Neural progenitor cell (in vitro differentiated cells): Measurements from ENCODE around the gene NRG3.

Experiments
- EZH2 ChIP-seq: fragments of 200-600 bp; sonication (generic); IDR thresholded peaks from 2 replicates; pipeline ENCODE4 v1.6.1; 2017; ENCODE audit warnings: antibody characterized with exemption, mild to moderate bottlenecking, moderate library complexity
- TF ChIP-seq, protein P1 (sequence below): fragments of 200-600 bp; sonication (generic); IDR thresholded peaks from 2 replicates; pipeline ENCODE4 v1.5.1; 2017; ENCODE audit warnings: antibody characterized with exemption, mild to moderate bottlenecking

- TF ChIP-seq, protein P1, sequence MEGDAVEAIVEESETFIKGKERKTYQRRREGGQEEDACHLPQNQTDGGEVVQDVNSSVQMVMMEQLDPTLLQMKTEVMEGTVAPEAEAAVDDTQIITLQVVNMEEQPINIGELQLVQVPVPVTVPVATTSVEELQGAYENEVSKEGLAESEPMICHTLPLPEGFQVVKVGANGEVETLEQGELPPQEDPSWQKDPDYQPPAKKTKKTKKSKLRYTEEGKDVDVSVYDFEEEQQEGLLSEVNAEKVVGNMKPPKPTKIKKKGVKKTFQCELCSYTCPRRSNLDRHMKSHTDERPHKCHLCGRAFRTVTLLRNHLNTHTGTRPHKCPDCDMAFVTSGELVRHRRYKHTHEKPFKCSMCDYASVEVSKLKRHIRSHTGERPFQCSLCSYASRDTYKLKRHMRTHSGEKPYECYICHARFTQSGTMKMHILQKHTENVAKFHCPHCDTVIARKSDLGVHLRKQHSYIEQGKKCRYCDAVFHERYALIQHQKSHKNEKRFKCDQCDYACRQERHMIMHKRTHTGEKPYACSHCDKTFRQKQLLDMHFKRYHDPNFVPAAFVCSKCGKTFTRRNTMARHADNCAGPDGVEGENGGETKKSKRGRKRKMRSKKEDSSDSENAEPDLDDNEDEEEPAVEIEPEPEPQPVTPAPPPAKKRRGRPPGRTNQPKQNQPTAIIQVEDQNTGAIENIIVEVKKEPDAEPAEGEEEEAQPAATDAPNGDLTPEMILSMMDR: no peak
- TF ChIP-seq EZH2: no peak
Observed at GRCh38 chr10:81981724-81982123, 106.7 kb downstream of the NRG3 start.
